HepG2 (cell line): ENCODE results near the gene EEF1AKMT1. TPM values are rescaled to one million over a fixed set of nuclear protein-coding genes. Genes with fewer than 3 reads are reported as not detected.

Experiments used
- AKNA ChIP-seq: sonication (generic); formaldehyde crosslinking; IDR thresholded peaks from 2 replicates; pipeline ENCODE4 v1.4.0; 2020; ENCODE audit warnings: missing genetic modification reagents, borderline replicate concordance
- DBP ChIP-seq: sonication (generic); formaldehyde crosslinking; IDR thresholded peaks from 2 replicates; pipeline ENCODE4 v1.4.0; 2020; ENCODE audit warnings: missing genetic modification reagents; ENCODE audit errors: not compliant biosample characterization
- GATAD2A ChIP-seq: IDR thresholded peaks from 2 replicates; pipeline ENCODE4 v1.6.1; 2016
- MAX ChIP-seq: IDR thresholded peaks from 2 replicates; pipeline ENCODE4 v1.6.1; 2012; ENCODE audit warnings: inconsistent platforms
- MIER2 ChIP-seq: IDR thresholded peaks from 2 replicates; pipeline ENCODE4 v1.6.1; 2016; ENCODE audit warnings: missing biosample characterization, missing genetic modification reagents
- MYC ChIP-seq: sonication (generic); formaldehyde crosslinking; IDR thresholded peaks from 2 replicates; pipeline ENCODE4 v1.9.0; 2021; ENCODE audit warnings: missing genetic modification reagents, borderline replicate concordance
- PAX8 ChIP-seq: sonication (generic); formaldehyde crosslinking; IDR thresholded peaks from 2 replicates; pipeline ENCODE4 v1.8.0; 2022; ENCODE audit warnings: mild to moderate bottlenecking, missing genetic modification reagents, borderline replicate concordance
- POLR2AphosphoS5 ChIP-seq: IDR thresholded peaks from 2 replicates; pipeline ENCODE4 v1.6.1; 2012; ENCODE audit warnings: low read depth, low read length
- SNAPC5 ChIP-seq: sonication (generic); formaldehyde crosslinking; IDR thresholded peaks from 2 replicates; pipeline ENCODE4 v1.8.1; 2023; ENCODE audit warnings: mild to moderate bottlenecking, missing genetic modification reagents, borderline replicate concordance
- THAP9 ChIP-seq: sonication (generic); formaldehyde crosslinking; IDR thresholded peaks from 2 replicates; pipeline ENCODE4; 2020; ENCODE audit warnings: missing genetic modification reagents, mild to moderate bottlenecking, borderline replicate concordance
- XRCC5 ChIP-seq: fragments of 200-400 bp; formaldehyde crosslinking; optimal IDR thresholded peaks from 2 replicates; pipeline ENCODE3; 2017; ENCODE audit warnings: mild to moderate bottlenecking, low read length
- ZMYM4 ChIP-seq: sonication (generic); formaldehyde crosslinking; IDR thresholded peaks from 2 replicates; pipeline ENCODE4 v1.8.1; 2023; ENCODE audit warnings: mild to moderate bottlenecking, missing genetic modification reagents
- ZNF256 ChIP-seq: sonication (generic); formaldehyde crosslinking; conservative IDR thresholded peaks from 2 replicates; pipeline ENCODE4 v1.4.0; 2020; ENCODE audit warnings: missing genetic modification reagents
- ZNF501 ChIP-seq: sonication (generic); formaldehyde crosslinking; IDR thresholded peaks from 2 replicates; pipeline ENCODE4 v1.5.1; 2020; ENCODE audit warnings: mild to moderate bottlenecking, moderate library complexity, missing genetic modification reagents
- ZNF543 ChIP-seq: sonication (generic); formaldehyde crosslinking; IDR thresholded peaks from 2 replicates; pipeline ENCODE4 v1.4.0; 2020; ENCODE audit warnings: mild to moderate bottlenecking, missing genetic modification reagents
- ZNF589 ChIP-seq: sonication (generic); formaldehyde crosslinking; conservative IDR thresholded peaks from 2 replicates; pipeline ENCODE4 v1.8.0; 2022; ENCODE audit warnings: mild to moderate bottlenecking, moderate library complexity, missing genetic modification reagents
- ZNF780A ChIP-seq: sonication (generic); formaldehyde crosslinking; IDR thresholded peaks from 2 replicates; pipeline ENCODE4 v1.8.0; 2022; ENCODE audit warnings: mild to moderate bottlenecking, missing genetic modification reagents, moderate library complexity
- ZNF792 ChIP-seq: IDR thresholded peaks from 2 replicates; pipeline ENCODE4 v1.6.1; 2016
- ZNF883 ChIP-seq: sonication (generic); formaldehyde crosslinking; IDR thresholded peaks from 2 replicates; pipeline ENCODE4 v1.5.1; 2020; ENCODE audit warnings: mild to moderate bottlenecking, missing genetic modification reagents; ENCODE audit errors: not compliant biosample characterization
- polyA plus RNA-seq, 8 experiments: library from polyadenylated mRNA; depleted of rRNA in 3 of 8; stranded (reverse) in 7 of 8; unstranded in 1 of 8; fragments of >200 nt; fragmentation: Illumina TruSeq in 4 of 8; extraction: Trizol in 4 of 8; gene quantifications; 2 replicates each; pipeline versions ENCODE4 v1.2.1 to v1.2.3, GENCODE V29; 2011 to 2016; ENCODE audit warnings: low read depth in 4 of 8, missing spikeins in 1 of 8, mixed read lengths in 1 of 8; ENCODE audit not compliant: insufficient read depth in 1 of 8
- total RNA-seq, 5 experiments: library from RNA; depleted of rRNA; stranded (reverse); fragments of >200 nt; fragmentation: Illumina TruSeq; extraction: Trizol; gene quantifications; 2 replicates each; pipeline ENCODE4 v1.2.3, GENCODE V29; 2016; ENCODE audit warnings: low read depth in 1 of 5
- TF ChIP-seq, protein P1 (sequence below): sonication (generic); formaldehyde crosslinking; IDR thresholded peaks from 2 replicates; pipeline ENCODE4 v1.4.0; 2020; ENCODE audit warnings: low read depth, mild to moderate bottlenecking, missing genetic modification reagents

EEF1AKMT1 gene
- total and polyA plus RNA-seq, 2 of the 13 experiments (the other 11 are each of a cell fraction or from before 2014, with no cell fraction given) = 6.0 to 16.1 TPM

GRCh38 chr13:20703780-20704458, 69.8 kb downstream of the EEF1AKMT1 start (continued):
- TF ChIP-seq ZNF589 (CRISPR knock-in tag) (no peak), GATAD2A (CRISPR knock-in tag) (no peak), XRCC5 (peak; percentile 16), POLR2AphosphoS5 (no peak), SNAPC5 (CRISPR knock-in tag) (no peak), ZNF792 (no peak), ZNF543 (CRISPR knock-in tag) (no peak), ZNF780A (no peak), MIER2 (CRISPR knock-in tag) (no peak), ZNF883 (CRISPR knock-in tag) (no peak), ZMYM4 (CRISPR knock-in tag) (no peak), ZNF501 (no peak), MAX (peak; percentile 83), THAP9 (CRISPR knock-in tag) (no peak), AKNA (CRISPR knock-in tag) (no peak), DBP (CRISPR knock-in tag) (no peak), ZNF256 (CRISPR knock-in tag) (no peak), PAX8 (CRISPR knock-in tag) (0 out of 2 replicates have a peak, but pooled peaks have one; percentile 2), MYC (peak; percentile 71)
- TF ChIP-seq, protein P1, sequence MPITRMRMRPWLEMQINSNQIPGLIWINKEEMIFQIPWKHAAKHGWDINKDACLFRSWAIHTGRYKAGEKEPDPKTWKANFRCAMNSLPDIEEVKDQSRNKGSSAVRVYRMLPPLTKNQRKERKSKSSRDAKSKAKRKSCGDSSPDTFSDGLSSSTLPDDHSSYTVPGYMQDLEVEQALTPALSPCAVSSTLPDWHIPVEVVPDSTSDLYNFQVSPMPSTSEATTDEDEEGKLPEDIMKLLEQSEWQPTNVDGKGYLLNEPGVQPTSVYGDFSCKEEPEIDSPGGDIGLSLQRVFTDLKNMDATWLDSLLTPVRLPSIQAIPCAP = no peak
